D721Med (cell line): ENCODE results near the gene ATAD3B.
A peak's percentile ranks its signal among the peaks of the same experiment; 100 is the strongest.

Experiments
- DNase-seq: peaks from one replicate; pipeline ENCODE4 v3.0.0; 2011; ENCODE audit warnings: low spot score; ENCODE audit not compliant: insufficient read length
- FAIRE-seq: peaks from 2 replicates; lab custom pipeline; 2011; peaks lifted over from hg19 to GRCh38; lab: Jason Lieb, UNC
- TF ChIP-seq, protein P1 (sequence below): IDR thresholded peaks from 2 replicates; pipeline ENCODE4 v1.5.1; 2012; ENCODE audit warnings: mild to moderate bottlenecking, control low read depth; ENCODE audit not compliant: insufficient read depth; ENCODE audit errors: missing control alignments

Gene ATAD3B

DNA sequence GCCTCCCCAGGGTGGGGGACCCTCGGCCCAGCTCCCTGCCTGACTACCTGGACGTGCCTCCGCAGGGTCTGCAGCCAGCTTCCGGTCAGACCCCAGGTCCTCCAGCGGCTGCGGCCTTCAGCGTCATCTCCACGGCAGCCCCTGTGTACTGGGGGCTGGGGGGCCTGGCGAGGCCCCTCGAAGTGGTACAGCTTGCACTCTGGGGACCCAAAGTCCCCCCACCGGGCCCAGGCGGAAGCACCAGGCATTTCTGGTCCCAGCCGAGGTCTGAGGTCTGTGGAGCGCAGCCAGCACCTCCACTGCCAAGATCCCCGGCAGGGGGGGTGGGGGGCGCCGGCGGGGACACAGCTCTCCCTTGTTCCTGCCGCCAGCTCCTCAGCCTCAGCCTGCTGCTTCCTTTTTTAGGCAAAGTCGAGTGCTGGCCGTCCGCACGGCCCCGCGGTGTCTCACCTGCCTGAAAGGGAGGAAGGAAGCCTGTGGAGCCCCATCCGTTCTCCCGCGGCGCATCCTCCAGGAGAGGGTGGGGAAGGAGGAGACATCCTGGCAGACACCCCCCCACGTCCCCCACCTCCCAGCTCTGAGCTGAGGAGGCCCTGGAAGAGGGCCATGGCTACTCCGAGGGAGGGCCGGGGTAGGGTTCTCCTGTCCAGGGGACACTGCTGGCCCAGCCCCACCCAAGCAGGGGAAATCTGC, 37.3 kb upstream of the ATAD3B start:
- FAIRE-seq (no peak), DNase-seq (peak; percentile 2)
- TF ChIP-seq, protein P1, sequence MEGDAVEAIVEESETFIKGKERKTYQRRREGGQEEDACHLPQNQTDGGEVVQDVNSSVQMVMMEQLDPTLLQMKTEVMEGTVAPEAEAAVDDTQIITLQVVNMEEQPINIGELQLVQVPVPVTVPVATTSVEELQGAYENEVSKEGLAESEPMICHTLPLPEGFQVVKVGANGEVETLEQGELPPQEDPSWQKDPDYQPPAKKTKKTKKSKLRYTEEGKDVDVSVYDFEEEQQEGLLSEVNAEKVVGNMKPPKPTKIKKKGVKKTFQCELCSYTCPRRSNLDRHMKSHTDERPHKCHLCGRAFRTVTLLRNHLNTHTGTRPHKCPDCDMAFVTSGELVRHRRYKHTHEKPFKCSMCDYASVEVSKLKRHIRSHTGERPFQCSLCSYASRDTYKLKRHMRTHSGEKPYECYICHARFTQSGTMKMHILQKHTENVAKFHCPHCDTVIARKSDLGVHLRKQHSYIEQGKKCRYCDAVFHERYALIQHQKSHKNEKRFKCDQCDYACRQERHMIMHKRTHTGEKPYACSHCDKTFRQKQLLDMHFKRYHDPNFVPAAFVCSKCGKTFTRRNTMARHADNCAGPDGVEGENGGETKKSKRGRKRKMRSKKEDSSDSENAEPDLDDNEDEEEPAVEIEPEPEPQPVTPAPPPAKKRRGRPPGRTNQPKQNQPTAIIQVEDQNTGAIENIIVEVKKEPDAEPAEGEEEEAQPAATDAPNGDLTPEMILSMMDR: no peak

DNA sequence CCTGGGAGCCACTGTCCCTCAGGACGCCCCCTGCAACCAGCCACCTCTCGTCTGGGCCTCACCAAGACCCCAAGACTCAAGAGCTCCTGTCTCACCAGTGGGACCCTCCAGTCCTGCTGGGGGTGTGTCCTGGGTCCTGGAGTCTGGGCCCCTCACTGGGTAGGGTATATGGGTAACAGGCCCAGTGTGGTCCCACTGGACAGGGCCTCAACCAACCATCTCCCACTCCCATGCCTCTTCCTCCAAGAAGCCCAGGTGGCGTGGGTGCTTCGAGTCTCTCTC, 36.8 kb upstream of the ATAD3B start:
- TF ChIP-seq, protein P1: no peak
- DNase-seq (no peak), FAIRE-seq (no peak)

DNA sequence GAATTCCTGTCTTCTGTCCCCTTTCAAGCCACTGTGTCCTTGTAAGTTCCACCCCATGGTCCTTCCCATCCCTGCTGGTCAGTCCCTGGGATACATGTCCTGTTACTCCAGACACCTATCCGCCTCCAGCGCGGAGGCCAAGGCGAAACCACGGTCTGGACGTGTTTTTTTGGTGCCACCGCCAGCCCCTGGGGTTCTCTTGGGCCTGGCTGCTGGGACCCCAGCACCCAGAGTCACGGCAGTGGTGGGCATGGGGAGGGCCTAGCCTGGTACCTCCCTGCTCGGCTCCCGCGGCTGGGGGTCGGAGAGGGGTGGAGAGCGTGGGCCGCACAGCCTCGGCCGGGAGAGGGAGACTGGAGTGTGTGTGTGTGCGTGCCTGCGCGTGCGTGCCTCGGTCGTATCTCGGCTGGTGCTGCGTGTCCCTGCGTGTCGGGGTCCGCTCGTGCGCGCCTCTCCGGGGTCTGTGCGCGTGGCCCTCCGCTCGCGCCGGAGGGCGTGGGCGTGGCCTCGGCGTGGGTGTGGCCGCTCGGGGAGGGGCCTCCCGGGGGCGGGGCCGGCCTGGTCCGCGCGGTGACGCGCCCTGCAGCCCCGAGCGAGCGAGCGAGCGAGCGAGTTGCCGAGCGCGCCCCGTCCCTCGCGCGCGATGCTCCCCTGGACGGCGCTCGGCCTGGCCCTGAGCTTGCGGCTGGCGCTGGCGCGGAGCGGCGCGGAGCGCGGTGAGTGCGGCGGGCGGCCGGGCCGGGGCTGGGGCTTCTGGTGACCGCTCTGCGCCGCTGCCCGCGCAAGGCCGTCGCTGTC, 36.3 kb upstream of the ATAD3B start, which contains the start of gene VWA1:
VWA1 (plus strand) TSS at position 585 of the 798 bp plus-strand sequence; CDS start at position 644, 59 bp downstream.
- TF ChIP-seq, protein P1: no peak
- peak; percentile 85 for DNase-seq
- FAIRE-seq: no peak

DNA sequence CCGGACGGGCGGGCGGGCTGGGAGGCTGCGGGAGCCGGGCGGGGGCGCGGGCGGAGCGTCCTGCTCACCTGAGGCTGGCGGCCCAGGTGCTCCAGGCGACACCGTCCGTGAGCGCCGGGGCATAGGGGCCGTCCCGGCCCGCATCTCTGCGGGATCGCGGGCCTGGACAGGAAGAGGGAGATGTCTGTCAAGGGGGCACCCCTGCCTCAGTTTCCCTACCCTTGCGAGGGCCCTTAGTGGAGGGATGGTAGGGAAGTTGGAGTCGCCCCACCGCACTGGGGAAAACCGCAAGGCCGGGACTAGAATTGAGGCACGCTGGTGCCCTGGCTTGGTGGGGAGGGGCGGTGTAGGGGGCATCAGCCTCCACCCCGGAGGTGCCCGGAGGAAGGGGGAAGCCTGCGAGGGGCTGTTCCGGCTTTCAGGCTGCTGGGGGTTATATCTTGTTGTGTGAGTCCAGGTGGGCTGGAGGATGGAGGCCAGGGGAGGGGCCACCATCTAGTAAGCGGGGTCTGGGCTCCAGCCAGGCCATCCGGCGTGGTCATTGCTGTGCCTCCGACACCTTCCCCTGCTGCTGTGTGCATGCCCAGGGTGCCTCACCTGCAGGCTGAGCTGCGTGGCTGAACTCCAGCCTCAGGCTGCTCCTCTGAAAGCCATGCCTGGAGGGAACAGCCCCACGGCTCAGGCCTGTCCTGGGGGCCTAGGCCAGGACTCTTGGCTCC, 35.5 kb upstream of the ATAD3B start:
- DNase-seq (no peak), FAIRE-seq (no peak)
- TF ChIP-seq, protein P1: no peak

DNA sequence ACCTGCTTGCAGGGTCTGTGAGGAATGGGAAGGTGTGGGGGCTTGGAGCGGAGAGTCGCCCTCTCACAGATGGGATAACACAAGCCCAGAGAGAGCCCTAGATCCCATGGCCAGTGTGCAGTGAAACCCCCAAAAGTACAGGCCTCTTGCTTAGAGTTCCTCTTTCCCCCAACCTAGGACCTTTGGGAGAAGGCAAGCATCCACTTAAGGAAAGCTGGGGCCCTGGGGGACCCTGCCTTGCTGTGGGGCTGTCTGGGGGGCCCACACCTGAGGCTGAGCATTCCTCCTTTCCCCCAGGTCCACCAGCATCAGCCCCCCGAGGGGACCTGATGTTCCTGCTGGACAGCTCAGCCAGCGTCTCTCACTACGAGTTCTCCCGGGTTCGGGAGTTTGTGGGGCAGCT, 34.9 kb upstream of the ATAD3B start:
- no peak for FAIRE-seq
- TF ChIP-seq, protein P1: no peak
- DNase-seq: no peak

GRCh38 chr1:1437033-1437903, 34.3 kb upstream of the ATAD3B start:
- DNase-seq (peak; percentile 3), FAIRE-seq (no peak)
- TF ChIP-seq, protein P1: no peak
